Keratinocyte (primary cell): Measurements from ENCODE around the gene SORT1. TPM values are rescaled to one million over a fixed set of nuclear protein-coding genes. Genes with fewer than 3 reads are reported as not detected.

Source experiments
- DNase-seq: peaks from one replicate; pipeline ENCODE4 v3.0.0-alpha.2; 2011; ENCODE audit warnings: low read depth, missing footprints, low spot score
- FAIRE-seq: peaks from 2 replicates; lab custom pipeline; 2011; peaks lifted over from hg19 to GRCh38; lab: Jason Lieb, UNC
- H2AFZ ChIP-seq: 2 replicates; pipeline ENCODE4 v1.6.0; 2012; ENCODE audit warnings: low read length, control low read depth, inconsistent platforms; ENCODE audit not compliant: control insufficient read depth
- H3K27ac ChIP-seq: 2 replicates; pipeline ENCODE4 v1.5.1; 2011; ENCODE audit warnings: low read length; ENCODE audit not compliant: control insufficient read depth, insufficient read depth
- H3K27me3 ChIP-seq: 3 replicates; pipeline ENCODE4 v1.6.0; 2011; ENCODE audit warnings: low read length; ENCODE audit not compliant: control insufficient read depth, insufficient read depth; ENCODE audit errors: extremely low read depth
- H3K36me3 ChIP-seq, 2 experiments: 2 replicates in 1 of 2; 3 replicates in 1 of 2; pipeline ENCODE4 v1.5.1; 2011; ENCODE audit warnings: low read length in 2 of 2, mild to moderate bottlenecking in 1 of 2; ENCODE audit not compliant: control insufficient read depth in 2 of 2, insufficient read depth in 2 of 2; ENCODE audit errors: extremely low read depth in 1 of 2
- H3K4me1 ChIP-seq: 3 replicates; pipeline ENCODE4 v1.5.1; 2011; ENCODE audit warnings: low read length; ENCODE audit not compliant: control insufficient read depth, insufficient read depth; ENCODE audit errors: extremely low read depth
- H3K4me2 ChIP-seq: 3 replicates; pipeline ENCODE4 v1.6.0; 2011; ENCODE audit warnings: low read depth, low read length; ENCODE audit not compliant: control insufficient read depth, insufficient read depth; ENCODE audit errors: extremely low read depth
- H3K4me3 ChIP-seq, 3 experiments: fragments of 200-600 bp in 1 of 3; sonication (generic) in 1 of 3; 2 replicates in 2 of 3; 3 replicates in 1 of 3; pipeline ENCODE4 v1.5.1; 2011 to 2016; ENCODE audit warnings: low read length in 3 of 3, mild to moderate bottlenecking in 3 of 3, control low read depth in 2 of 3, inconsistent platforms in 1 of 3, low read depth in 1 of 3, mixed read lengths in 1 of 3, mixed run types in 1 of 3, moderate library complexity in 1 of 3; ENCODE audit not compliant: control insufficient read depth in 2 of 3, insufficient read depth in 2 of 3; ENCODE audit errors: extremely low read depth in 1 of 3
- H3K79me2 ChIP-seq: 2 replicates; pipeline ENCODE4 v1.6.0; 2012; ENCODE audit warnings: low read length; ENCODE audit not compliant: control insufficient read depth, insufficient read depth
- H3K9ac ChIP-seq: 3 replicates; pipeline ENCODE4 v1.6.0; 2011; ENCODE audit warnings: low read length; ENCODE audit not compliant: control insufficient read depth, insufficient read depth; ENCODE audit errors: extremely low read depth
- H3K9me1 ChIP-seq: 3 replicates; pipeline ENCODE4 v1.6.0; 2011; ENCODE audit warnings: low read length; ENCODE audit not compliant: control insufficient read depth, insufficient read depth; ENCODE audit errors: extremely low read depth
- H3K9me3 ChIP-seq: 2 replicates; pipeline ENCODE4 v1.5.1; 2012; ENCODE audit warnings: low read depth, low read length; ENCODE audit not compliant: control insufficient read depth
- H4K20me1 ChIP-seq: 3 replicates; pipeline ENCODE4 v1.6.0; 2011; ENCODE audit warnings: low read length; ENCODE audit not compliant: control insufficient read depth, insufficient read depth; ENCODE audit errors: extremely low read depth
- EZH2 ChIP-seq: IDR thresholded peaks from one replicate; pipeline ENCODE4 v1.6.1; 2012; ENCODE audit warnings: inconsistent platforms, mild to moderate bottlenecking, low read length, moderate library complexity
- dilution Hi-C: fragments of 300-500 bp; cut with MboI; formaldehyde crosslinking; loops from one replicate; pipeline ENCODE4 v1.7.0; 2020; ENCODE audit warnings: low sequenced_read_pairs; ENCODE audit not compliant: extremely low pct_ligation_motif_present
- polyA plus RNA-seq, 5 experiments: library from polyadenylated mRNA; depleted of rRNA in 3 of 5; stranded (reverse) in 3 of 5; stranded (forward) in 1 of 5; unstranded in 1 of 5; fragments of >200 nt; gene quantifications; 1 replicate in 1 of 5; 2 replicates in 3 of 5; 3 replicates in 1 of 5; pipeline versions ENCODE4 v1.2.1 to v1.2.3, GENCODE V29; 2011 to 2012; ENCODE audit warnings: missing spikeins in 2 of 5, low read depth in 1 of 5, low replicate concordance in 1 of 5
- TF ChIP-seq, protein P1 (sequence below), 3 experiments: IDR thresholded peaks in 1 of 3; conservative IDR thresholded peaks in 1 of 3; optimal IDR thresholded peaks in 1 of 3; 2 replicates in 2 of 3; 3 replicates in 1 of 3; pipeline versions ENCODE3 to v1.5.1; 2011; ENCODE audit warnings: low read length in 3 of 3, mild to moderate bottlenecking in 3 of 3, moderate library complexity in 2 of 3, control low read depth in 1 of 3, inconsistent platforms in 1 of 3; ENCODE audit not compliant: insufficient read depth in 2 of 3; ENCODE audit errors: extremely low read depth in 1 of 3

Gene SORT1
- polyA plus RNA-seq, 1 donor (not counting 4 experiments of a cell fraction or from before 2014, with no cell fraction given): 1.6 TPM

- Histone ChIP-seq H3K27me3 (no peaks in the 10 kb centered on the region), H3K36me3 (no peaks in the 10 kb centered on the region), H3K4me3 (no peak overlapping the region), H3K4me2 (no peak overlapping the region), H3K4me1 (peaks cover 3% of the 10 kb centered on the region), H2AFZ (no peak overlapping the region), H3K79me2 (no peaks in the 10 kb centered on the region), H3K9me1 (peaks cover 2% of the 10 kb centered on the region), H4K20me1 (no peaks in the 10 kb centered on the region), H3K9ac (no peak overlapping the region), H3K27ac (no peak overlapping the region), H3K9me3 (no peaks in the 10 kb centered on the region)
- no peak for TF ChIP-seq EZH2
- TF ChIP-seq, protein P1, sequence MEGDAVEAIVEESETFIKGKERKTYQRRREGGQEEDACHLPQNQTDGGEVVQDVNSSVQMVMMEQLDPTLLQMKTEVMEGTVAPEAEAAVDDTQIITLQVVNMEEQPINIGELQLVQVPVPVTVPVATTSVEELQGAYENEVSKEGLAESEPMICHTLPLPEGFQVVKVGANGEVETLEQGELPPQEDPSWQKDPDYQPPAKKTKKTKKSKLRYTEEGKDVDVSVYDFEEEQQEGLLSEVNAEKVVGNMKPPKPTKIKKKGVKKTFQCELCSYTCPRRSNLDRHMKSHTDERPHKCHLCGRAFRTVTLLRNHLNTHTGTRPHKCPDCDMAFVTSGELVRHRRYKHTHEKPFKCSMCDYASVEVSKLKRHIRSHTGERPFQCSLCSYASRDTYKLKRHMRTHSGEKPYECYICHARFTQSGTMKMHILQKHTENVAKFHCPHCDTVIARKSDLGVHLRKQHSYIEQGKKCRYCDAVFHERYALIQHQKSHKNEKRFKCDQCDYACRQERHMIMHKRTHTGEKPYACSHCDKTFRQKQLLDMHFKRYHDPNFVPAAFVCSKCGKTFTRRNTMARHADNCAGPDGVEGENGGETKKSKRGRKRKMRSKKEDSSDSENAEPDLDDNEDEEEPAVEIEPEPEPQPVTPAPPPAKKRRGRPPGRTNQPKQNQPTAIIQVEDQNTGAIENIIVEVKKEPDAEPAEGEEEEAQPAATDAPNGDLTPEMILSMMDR (optimal IDR thresholded peaks at IDR 0.05 in 1 of 3, IDR thresholded peaks at IDR 0.05 in 1 of 3, conservative IDR thresholded peaks at IDR 0.05 in 1 of 3; ENCODE audit: extremely low read depth in 1 of 3, insufficient read depth in 2 of 3, low read length in 3 of 3): no peak
- no peak for FAIRE-seq
- dilution Hi-C loops: no loop called here
- no peak for DNase-seq
These were observed 93.3 kb downstream of the SORT1 start for GRCh38 chr1:109304226-109304920.

DNA sequence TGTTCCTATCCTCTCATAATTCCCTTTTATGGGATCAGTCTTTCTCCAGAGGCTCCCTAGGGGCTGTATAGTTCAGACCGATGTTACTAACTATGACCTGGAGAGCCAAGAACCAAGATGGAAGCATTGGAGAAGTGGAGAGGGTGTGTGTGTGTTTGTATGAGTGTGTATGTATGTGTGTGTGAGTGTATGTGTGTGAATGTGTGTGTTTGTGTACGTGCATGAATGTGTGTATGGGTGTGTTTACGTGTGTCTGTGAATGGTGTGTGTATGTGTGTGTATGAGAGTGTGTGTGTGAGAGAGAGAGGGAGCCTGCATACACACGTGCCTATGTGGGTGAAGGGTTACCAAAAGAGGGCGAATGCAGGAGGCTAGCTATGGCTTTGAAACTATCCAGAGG, 95.8 kb downstream of the SORT1 start:
- H2AFZ ChIP-seq: no peak overlapping the region
- no peaks in the 10 kb centered on the region for H3K36me3 ChIP-seq
- dilution Hi-C loops: no loop called here
- H3K27me3 ChIP-seq: no peaks in the 10 kb centered on the region
- no peaks in the 10 kb centered on the region for H3K9me3 ChIP-seq
- no peak overlapping the region for H3K9ac ChIP-seq
- no peaks in the 10 kb centered on the region for H4K20me1 ChIP-seq
- H3K79me2 ChIP-seq: no peaks in the 10 kb centered on the region
- H3K4me2 ChIP-seq: no peak overlapping the region
- DNase-seq (no peak), FAIRE-seq (no peak)
- no peak overlapping the region for H3K4me3 ChIP-seq
- peaks cover 3% of the 10 kb centered on the region for H3K9me1 ChIP-seq
- H3K27ac ChIP-seq: no peak overlapping the region
- H3K4me1 ChIP-seq: peaks cover 18% of the 10 kb centered on the region
- no peak for TF ChIP-seq EZH2
- TF ChIP-seq, protein P1 (optimal IDR thresholded peaks at IDR 0.05 in 1 of 3, IDR thresholded peaks at IDR 0.05 in 1 of 3, conservative IDR thresholded peaks at IDR 0.05 in 1 of 3; ENCODE audit: extremely low read depth in 1 of 3, insufficient read depth in 2 of 3, low read length in 3 of 3): no peak
